Measurements from ENCODE around the gene LAMB3. TPM values are rescaled to one million over a fixed set of nuclear protein-coding genes. Genes with fewer than 3 reads are reported as not detected.

The LAMB3 gene
- total and polyA plus RNA-seq, 2 donors (not counting 1 experiment from before 2014, with no cell fraction given) = 0.33 to 0.37 TPM

- H2AFZ ChIP-seq (ENCODE audit: insufficient read depth, low read depth, low read length, poor library complexity, severe bottlenecking) = no peak overlapping the region
- H3K27ac ChIP-seq (ENCODE audit: low read length in 2 of 2) = no peak overlapping the region
- ChIA-PET CTCF (no interaction called here), POLR2A (no interaction called here)
- H3K27ac Mint-ChIP-seq = no peak overlapping the region
- ATAC-seq (ENCODE audit: low read depth) (no peak), DNase-seq (no peak)
- H3K4me3 ChIP-seq (ENCODE audit: control extremely low read depth in 1 of 5, extremely low read depth in 1 of 5, insufficient read depth in 1 of 5, low read depth in 2 of 5, low read length in 4 of 5) = no peak overlapping the region
- H4K20me1 ChIP-seq (ENCODE audit: control insufficient read depth, insufficient read depth, low read length, poor library complexity, severe bottlenecking) = no peaks in the 10 kb centered on the region
- peaks cover 0 to 10% (median 0%) of the 10 kb centered on the region in 4 experiments for H3K27me3 ChIP-seq (replicated peaks in 1 of 4; ENCODE audit: control extremely low read depth in 1 of 4, control insufficient read depth in 3 of 4, insufficient read depth in 4 of 4, low read length in 3 of 4)
- no peak overlapping the region for H3K4me2 ChIP-seq (replicated peaks; ENCODE audit: low read depth, low read length, poor library complexity, severe bottlenecking)
- intact Hi-C loops (cut with micrococcal nuclease) = no loop called here
- no peaks in the 10 kb centered on the region for H3K9me3 ChIP-seq (ENCODE audit: control extremely low read depth in 1 of 3, control insufficient read depth in 2 of 3, insufficient read depth in 1 of 3, low read length in 2 of 3)
- no peaks in the 10 kb centered on the region for H3K9me3 Mint-ChIP-seq (ENCODE audit: insufficient read depth)
- peaks cover 2% of the 10 kb centered on the region for H3K4me1 Mint-ChIP-seq
- H3K27me3 Mint-ChIP-seq = peaks cover 3% of the 10 kb centered on the region
- no peak overlapping the region for H3K9ac ChIP-seq (ENCODE audit: low read length)
- H3K4me3 Mint-ChIP-seq = no peak overlapping the region
- H3K36me3 ChIP-seq (replicated peaks in 1 of 2; ENCODE audit: control extremely low read depth in 1 of 2, control insufficient read depth in 1 of 2, extremely low read depth in 1 of 2, insufficient read depth in 2 of 2, low read length in 1 of 2) = no peaks in the 10 kb centered on the region
- WGBS (ENCODE audit: insufficient coverage) = 94% methylated on average over 3 of the region's 3 CpGs
- no peaks in the 10 kb centered on the region for H3K4me1 ChIP-seq (ENCODE audit: control insufficient read depth in 2 of 2, insufficient read depth in 2 of 2, low read length in 2 of 2)
- H3K79me2 ChIP-seq (ENCODE audit: control insufficient read depth, insufficient read depth, low read length) = no peaks in the 10 kb centered on the region
- TF ChIP-seq EZH2 (IDR thresholded peaks at IDR 0.05; ENCODE audit: borderline replicate concordance, insufficient read depth, low read depth, low read length, poor library complexity, severe bottlenecking) (no peak), CTCF (IDR thresholded peaks at IDR 0.05) (no peak)
Observed at GRCh38 chr1:209610631-209610905, 41.7 kb downstream of the LAMB3 start.

GRCh38 chr1:209609791-209610630, 42.2 kb downstream of the LAMB3 start:
- H3K9me3 Mint-ChIP-seq (ENCODE audit: insufficient read depth) = no peaks in the 10 kb centered on the region
- no peak overlapping the region for H3K27ac Mint-ChIP-seq
- ChIA-PET POLR2A (no interaction called here), CTCF (interaction anchor here (1.5 kb wide), 1 partner anchor 82 kb away, joined by 3 read pairs; no protein-coding TSS in a partner anchor)
- peaks cover 2% of the 10 kb centered on the region for H3K4me1 Mint-ChIP-seq
- Histone ChIP-seq H2AFZ (ENCODE audit: insufficient read depth, low read depth, low read length, poor library complexity, severe bottlenecking) (no peak overlapping the region), H3K27me3 (replicated peaks in 1 of 4; ENCODE audit: control extremely low read depth in 1 of 4, control insufficient read depth in 3 of 4, insufficient read depth in 4 of 4, low read length in 3 of 4) (peaks cover 0 to 10% (median 0%) of the 10 kb centered on the region in 4 experiments), H3K9me3 (ENCODE audit: control extremely low read depth in 1 of 3, control insufficient read depth in 2 of 3, insufficient read depth in 1 of 3, low read length in 2 of 3) (no peaks in the 10 kb centered on the region), H3K79me2 (ENCODE audit: control insufficient read depth, insufficient read depth, low read length) (no peaks in the 10 kb centered on the region), H3K4me1 (ENCODE audit: control insufficient read depth in 2 of 2, insufficient read depth in 2 of 2, low read length in 2 of 2) (no peaks in the 10 kb centered on the region), H3K27ac (ENCODE audit: low read length in 2 of 2) (no peak overlapping the region), H3K9ac (ENCODE audit: low read length) (no peak overlapping the region), H3K36me3 (replicated peaks in 1 of 2; ENCODE audit: control extremely low read depth in 1 of 2, control insufficient read depth in 1 of 2, extremely low read depth in 1 of 2, insufficient read depth in 2 of 2, low read length in 1 of 2) (no peaks in the 10 kb centered on the region), H3K4me3 (ENCODE audit: control extremely low read depth in 1 of 5, extremely low read depth in 1 of 5, insufficient read depth in 1 of 5, low read depth in 2 of 5, low read length in 4 of 5) (no peak overlapping the region), H4K20me1 (ENCODE audit: control insufficient read depth, insufficient read depth, low read length, poor library complexity, severe bottlenecking) (no peaks in the 10 kb centered on the region), H3K4me2 (replicated peaks; ENCODE audit: low read depth, low read length, poor library complexity, severe bottlenecking) (no peak overlapping the region)
- DNase-seq = no peak
- peaks cover 2% of the 10 kb centered on the region for H3K27me3 Mint-ChIP-seq
- TF ChIP-seq EZH2 (IDR thresholded peaks at IDR 0.05; ENCODE audit: borderline replicate concordance, insufficient read depth, low read depth, low read length, poor library complexity, severe bottlenecking) (no peak), CTCF (IDR thresholded peaks at IDR 0.05) (no peak)
- H3K4me3 Mint-ChIP-seq = no peak overlapping the region
- 100% methylated on average over 4 of the region's 8 CpGs for WGBS (ENCODE audit: insufficient coverage)
- ATAC-seq (ENCODE audit: low read depth) = no peak
- intact Hi-C loops (cut with micrococcal nuclease) = no loop called here
